Measurements from ENCODE around the gene ITGA8.

The ITGA8 gene

DNA sequence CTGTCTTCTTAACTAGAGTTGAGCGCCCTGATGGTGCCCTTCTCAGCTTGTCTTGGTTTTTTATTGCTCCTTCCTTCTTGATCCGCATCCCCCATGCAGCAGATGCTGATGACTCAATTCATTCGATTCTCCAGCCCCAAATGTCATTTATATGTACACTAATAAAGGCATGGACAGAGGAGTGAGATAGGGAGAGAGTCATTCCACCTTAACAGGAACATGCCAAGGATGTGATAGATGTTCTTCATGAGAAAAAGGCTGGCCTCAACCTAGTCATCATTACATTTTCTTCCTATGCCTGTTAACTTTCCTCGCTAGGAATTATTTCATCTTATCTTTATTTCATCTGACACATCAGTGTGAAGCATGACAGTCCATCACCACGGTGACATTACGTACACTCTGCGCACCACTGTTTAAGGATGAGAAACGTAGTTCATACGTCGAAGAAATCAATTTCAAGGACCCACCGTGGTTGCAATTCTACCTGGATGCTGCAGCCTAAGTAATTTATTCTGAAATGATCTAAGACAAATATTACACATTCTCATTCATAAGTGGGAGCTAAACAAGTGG is 198.3 kb downstream of the ITGA8 start:
- no peak for DNase-seq
- TF ChIP-seq GATA1 (IDR thresholded peaks at IDR 0.05; ENCODE audit: low read depth, low read length), result no peak
- TF ChIP-seq POLR2A (IDR thresholded peaks at IDR 0.05; ENCODE audit: low read length), result no peak

DNA sequence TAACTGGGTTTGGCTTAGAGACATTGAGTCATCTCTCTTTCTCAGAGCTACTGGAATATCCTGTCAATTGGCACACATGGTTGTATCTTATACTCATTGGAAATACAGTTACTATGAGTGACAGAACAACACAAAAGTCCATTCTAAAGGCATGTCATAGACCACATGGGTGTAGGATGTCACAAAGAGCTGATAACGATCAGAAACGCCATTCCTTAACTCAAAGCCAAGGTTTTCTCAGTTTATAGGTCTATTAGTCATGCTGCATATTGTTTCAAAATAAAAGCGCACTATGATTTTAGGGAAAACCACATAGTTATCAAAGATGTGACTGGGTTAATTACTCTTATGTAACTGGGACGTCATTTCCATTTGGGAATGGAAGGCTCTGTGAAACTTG is 201.5 kb downstream of the ITGA8 start:
- TF ChIP-seq GATA1 (IDR thresholded peaks at IDR 0.05; ENCODE audit: low read depth, low read length), result no peak
- no peak for TF ChIP-seq POLR2A (IDR thresholded peaks at IDR 0.05; ENCODE audit: low read length)
- DNase-seq, result no peak

DNA sequence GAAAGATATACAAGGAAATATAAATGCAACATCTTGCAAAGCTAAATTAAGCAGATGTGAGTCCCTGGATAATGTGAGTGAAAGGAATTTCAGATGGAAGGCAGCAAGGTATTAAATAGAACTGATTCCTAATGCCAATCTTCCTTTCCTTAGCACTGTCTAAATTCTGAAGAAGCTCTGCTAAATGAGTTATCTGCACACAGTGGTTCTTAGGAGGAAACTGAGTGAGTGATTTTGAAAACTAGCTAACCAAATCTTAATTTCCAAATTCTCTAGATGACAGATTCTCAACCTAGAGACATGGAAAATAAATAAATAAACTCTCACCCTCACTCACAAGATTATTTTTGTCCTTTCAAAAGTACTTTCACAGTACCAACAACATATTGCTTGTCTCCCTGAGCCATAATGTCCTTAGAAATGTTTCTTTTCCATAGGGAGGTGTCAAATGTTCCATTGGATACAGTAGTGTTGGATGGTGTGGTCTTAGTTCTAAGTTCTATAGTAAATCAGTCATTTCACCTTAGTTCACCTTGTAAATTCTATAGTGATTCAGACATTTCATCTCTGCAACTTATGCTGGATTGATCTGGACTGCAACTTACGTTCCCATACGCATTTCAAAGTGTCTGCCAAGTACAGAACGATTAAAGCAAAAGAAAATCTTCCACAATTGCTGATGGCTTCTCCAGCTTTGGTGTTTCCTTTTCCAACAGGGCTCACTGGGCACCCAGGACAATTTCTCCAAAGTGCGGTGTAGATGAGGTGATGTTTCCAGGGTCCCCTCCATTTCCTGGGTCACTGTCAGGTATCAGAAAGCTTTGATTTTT is 203.3 kb downstream of the ITGA8 start:
- DNase-seq, result no peak
- no peak for TF ChIP-seq GATA1 (IDR thresholded peaks at IDR 0.05; ENCODE audit: low read depth, low read length)
- TF ChIP-seq POLR2A (IDR thresholded peaks at IDR 0.05; ENCODE audit: low read length), result no peak

DNA sequence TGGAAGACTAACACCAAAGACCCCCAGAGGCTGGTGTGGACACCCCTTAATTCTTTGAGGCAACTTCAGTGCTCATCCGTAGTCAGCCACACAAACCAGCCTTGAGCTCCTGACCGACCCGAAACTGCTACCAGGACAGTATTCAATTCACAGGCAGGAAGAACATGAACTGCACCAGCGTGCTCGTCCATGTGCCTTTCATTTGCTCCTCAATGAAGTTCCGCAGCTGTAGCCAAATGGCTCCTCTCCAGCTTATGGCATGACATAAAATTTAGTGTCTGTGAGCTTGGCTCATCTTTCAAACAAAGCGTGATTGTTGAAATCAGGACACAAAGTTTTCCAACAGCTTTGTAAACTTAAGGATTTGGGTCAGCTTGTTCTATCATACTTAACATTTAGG is 204.5 kb downstream of the ITGA8 start:
- no peak for TF ChIP-seq POLR2A (IDR thresholded peaks at IDR 0.05; ENCODE audit: low read length)
- no peak for TF ChIP-seq GATA1 (IDR thresholded peaks at IDR 0.05; ENCODE audit: low read depth, low read length)
- no peak for DNase-seq

DNA sequence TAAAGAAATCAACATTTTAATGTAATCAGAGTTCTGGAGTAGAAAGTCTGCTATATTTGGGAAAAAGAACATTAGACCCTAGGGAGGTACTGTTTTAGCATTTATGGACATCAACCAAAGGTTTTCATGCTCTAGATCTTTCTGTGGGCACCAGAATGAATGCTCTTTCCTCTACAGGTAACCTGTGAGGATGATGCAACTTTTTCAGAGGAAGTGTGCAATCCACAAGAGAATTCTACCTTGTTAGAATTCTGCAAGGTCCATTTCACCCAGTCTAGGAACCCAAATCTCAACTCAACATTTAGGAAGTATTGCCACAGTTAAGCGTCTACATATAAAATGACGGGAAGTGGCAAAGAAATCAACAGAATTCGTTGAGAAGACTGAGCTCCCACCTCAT is 208.8 kb downstream of the ITGA8 start:
- DNase-seq, result no peak
- no peak for TF ChIP-seq POLR2A (IDR thresholded peaks at IDR 0.05; ENCODE audit: low read length)
- no peak for TF ChIP-seq GATA1 (IDR thresholded peaks at IDR 0.05; ENCODE audit: low read depth, low read length)

DNA sequence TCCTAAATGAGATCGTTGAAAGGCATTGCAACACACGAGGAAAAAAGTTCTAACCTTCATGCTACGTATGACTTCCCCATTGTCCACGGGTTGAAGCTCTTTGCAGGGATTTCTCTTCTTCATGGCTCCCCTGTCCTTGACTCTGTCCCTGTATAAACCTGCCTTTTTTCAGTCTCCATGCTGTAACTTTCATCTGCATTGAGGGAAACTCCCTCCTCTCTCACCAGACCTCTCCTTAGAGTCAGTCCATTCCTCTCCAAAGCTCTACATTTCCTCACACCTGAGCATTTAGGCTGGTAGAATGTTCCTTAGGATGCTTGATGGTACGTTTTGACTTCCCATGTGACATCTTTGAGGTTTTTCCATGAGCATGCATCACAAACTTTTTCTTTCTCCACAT is 214.4 kb downstream of the ITGA8 start:
- no peak for DNase-seq

DNA sequence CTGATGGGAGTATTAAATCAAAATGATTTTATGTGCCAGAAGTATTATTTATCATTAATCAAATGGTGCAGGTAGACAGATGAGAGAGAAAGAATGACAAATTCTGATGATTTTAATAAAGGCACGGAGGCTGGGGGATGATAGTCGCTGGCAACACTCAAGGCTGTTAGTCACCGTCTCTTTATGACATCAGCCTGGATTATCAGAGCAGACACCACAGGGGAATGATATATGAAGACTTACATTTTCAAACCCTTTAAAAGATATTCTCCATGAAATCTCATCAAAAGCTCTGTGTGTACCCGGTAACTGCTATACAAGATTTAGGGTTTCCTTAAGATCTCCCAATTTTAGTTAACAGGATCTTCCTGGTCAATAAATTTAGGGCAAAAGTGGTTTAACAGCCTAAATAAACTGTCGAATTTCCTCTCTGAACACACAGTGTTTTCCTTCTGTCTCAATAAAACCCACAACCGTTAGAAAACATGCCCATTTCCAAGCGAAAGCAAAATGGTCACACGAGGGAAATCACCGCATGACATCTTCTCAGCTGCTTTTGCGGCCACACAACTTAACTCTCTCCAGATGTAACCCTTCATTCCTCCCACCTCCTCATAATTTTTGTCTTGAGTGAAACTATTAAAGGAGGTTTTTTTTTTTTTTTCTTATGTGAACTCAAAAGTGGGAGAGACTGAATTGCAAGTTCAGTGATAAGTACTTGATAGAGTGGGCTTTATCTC is 215.5 kb downstream of the ITGA8 start:
- DNase-seq, result no peak
- no peak for TF ChIP-seq POLR2A (IDR thresholded peaks at IDR 0.05; ENCODE audit: low read length)
- TF ChIP-seq GATA1 (IDR thresholded peaks at IDR 0.05; ENCODE audit: low read depth, low read length), result no peak

More for the DNA sequence above, 214.4 kb downstream of the ITGA8 start:
- TF ChIP-seq POLR2A (IDR thresholded peaks at IDR 0.05; ENCODE audit: low read length) (no peak), GATA1 (IDR thresholded peaks at IDR 0.05; ENCODE audit: low read depth, low read length) (no peak)

DNA sequence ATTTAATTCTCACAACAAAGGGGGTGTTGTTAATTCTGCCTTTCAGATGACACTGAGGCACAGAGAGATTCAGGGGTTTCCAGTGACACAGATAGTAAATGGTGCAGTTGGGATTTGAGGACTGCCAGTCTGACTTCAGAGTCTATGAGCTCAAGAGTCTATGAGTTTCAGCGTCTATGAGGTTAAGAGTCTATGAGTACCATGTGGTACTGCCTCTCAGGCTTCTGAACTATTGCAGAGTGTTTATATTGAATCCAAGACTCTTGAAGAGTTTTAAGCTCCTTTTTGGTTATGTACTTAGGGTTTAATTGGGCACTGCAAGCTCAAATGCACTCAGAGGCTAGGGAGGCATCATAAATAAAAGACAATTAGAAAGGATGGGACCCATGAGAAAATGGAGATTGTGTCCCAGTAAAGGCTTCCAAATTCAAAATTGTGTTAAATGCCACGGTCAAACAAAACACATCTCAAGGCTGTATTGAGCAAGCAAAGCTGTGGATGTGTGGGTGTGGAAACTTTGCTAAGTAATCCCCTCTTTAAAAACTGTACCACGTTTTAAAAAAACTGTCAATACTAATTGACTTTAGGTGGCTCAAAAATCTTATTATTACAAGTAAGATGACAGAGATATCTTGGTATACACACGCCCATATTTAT is 224.7 kb downstream of the ITGA8 start:
- DNase-seq, result no peak
- TF ChIP-seq GATA1 (IDR thresholded peaks at IDR 0.05; ENCODE audit: low read depth, low read length) (no peak), POLR2A (IDR thresholded peaks at IDR 0.05; ENCODE audit: low read length) (no peak)

DNA sequence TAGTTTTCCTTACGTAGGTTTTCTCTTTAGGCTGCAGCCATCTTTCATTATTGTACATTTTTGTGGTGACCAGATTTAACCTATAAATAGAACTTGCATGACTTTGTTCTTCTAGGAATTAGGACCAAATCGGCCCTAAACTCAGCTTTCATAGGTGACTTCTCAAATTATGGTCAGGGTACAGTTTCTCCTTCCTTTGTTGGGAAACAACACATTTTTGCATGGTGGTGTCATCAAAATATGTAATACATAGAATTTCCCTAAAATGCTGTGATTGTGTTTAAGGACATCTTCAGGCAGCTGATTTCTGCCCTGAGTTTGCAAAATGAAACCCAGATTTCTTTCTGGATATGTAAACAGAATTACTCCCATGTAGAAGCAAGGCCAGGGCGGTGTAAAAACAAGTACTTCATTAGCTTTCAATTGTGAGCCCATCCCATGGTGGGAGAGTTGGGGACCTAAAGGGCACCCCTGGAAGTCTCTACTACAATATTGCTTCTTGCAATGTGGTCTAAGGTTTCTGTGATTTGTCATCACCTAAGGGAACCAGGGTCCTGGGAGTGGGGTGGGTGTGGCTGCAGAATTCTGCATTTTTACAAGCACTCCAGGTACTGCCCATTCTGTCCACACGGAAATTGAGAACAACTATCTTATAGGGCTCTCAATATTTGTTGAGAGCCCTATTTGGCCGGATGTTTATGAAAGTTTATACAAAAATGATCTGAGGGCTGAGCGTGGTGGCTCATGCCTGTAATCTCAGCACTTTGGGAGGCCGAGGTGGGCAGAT is 227.7 kb downstream of the ITGA8 start:
- DNase-seq, result no peak

DNA sequence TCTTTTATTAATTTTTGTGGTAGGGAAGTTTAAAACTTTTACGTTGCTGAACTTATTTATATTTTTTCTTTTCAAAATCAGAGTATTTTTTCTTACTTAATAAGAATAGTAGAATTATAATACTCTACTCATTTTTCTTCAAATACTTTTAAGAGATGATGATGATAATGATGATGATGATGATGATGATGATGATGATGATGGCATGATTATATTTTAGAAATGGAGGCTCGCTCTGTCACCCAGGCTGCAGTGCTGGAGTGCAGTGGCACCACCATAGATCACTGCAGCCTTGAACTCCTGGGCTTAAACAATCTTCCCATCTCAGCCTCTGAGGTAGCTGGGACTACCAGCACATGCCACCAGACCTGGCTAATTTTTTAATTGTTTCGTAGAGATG is 230.3 kb downstream of the ITGA8 start:
- TF ChIP-seq POLR2A (IDR thresholded peaks at IDR 0.05; ENCODE audit: low read length) (no peak), GATA1 (IDR thresholded peaks at IDR 0.05; ENCODE audit: low read depth, low read length) (no peak)
- no peak for DNase-seq

More for the DNA sequence above, 227.7 kb downstream of the ITGA8 start:
- no peak for TF ChIP-seq POLR2A (IDR thresholded peaks at IDR 0.05; ENCODE audit: low read length)
- no peak for TF ChIP-seq GATA1 (IDR thresholded peaks at IDR 0.05; ENCODE audit: low read depth, low read length)

DNA sequence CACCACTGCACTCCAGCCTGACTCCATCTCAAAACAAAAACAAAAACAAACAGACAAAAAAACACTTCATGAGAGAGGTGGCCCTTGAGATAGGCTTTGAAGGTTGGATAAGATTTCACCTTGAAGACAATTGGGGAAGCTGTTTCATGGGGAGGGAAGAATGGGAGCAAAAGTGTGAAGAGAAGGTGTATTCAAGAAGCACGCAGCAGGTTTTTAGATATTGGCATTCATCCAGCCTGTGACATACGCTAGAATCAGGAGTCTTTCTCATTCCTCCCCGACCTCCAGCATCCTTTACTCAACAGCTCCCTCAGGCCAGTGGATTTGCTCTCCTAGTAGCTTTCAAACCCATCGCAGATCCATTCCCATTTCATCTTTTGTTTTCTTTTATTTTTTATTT is 232.3 kb downstream of the ITGA8 start:
- TF ChIP-seq POLR2A (IDR thresholded peaks at IDR 0.05; ENCODE audit: low read length) (no peak), GATA1 (IDR thresholded peaks at IDR 0.05; ENCODE audit: low read depth, low read length) (no peak)

DNA sequence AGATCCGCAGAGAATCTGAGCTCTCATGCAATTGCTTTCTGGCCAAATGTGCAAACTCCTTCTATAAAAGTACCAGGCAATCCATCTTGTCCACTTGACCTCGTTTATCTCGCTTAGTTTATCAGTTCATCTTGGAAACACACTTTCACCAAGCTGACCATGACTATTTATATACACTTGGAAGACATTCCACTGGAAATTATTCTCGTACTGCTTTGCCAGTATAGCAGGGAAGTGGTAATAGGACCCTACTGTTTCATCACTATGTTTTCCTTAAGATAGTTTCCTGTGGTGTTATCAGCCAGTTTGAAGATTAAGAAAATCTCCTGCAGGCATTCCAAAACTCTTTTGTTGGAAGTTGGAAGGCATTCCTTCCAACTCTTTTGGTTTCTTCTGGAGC is 233.3 kb downstream of the ITGA8 start:
- TF ChIP-seq POLR2A (IDR thresholded peaks at IDR 0.05; ENCODE audit: low read length) (no peak), GATA1 (IDR thresholded peaks at IDR 0.05; ENCODE audit: low read depth, low read length) (no peak)

More for the DNA sequence above, 232.3 kb downstream of the ITGA8 start:
- DNase-seq, result no peak

DNA sequence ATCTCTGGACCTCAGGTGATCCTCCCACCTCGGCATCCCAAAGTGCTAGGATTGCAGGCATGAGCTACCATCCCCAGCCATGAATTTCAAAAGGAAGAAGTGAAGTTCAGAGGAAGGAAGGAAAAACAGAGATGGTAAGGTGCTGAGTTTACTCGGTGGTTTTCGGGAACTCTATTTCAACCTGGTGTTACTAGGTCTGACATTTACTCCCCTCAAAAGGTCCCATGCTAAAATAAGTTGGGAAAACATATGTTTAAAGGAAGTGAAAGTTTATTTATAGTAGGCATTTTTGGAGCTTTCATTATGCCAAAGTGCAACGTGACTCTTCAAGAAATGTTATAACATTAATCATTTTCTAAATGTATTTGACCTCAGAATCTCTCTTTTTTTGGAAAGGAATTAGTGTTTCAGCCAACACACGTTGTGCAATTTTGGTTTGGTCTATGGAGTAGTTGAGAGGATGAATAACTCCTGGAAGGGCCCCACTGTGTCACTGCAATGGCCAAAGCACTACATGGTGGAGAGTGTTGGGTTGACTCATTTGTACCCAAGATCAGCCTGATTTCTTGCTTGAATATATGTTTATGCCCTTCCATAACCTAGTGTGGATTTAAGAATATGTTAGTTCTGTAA is 233.9 kb downstream of the ITGA8 start:
- TF ChIP-seq POLR2A (IDR thresholded peaks at IDR 0.05; ENCODE audit: low read length) (no peak), GATA1 (IDR thresholded peaks at IDR 0.05; ENCODE audit: low read depth, low read length) (no peak)
- DNase-seq, result no peak

More for the DNA sequence above, 233.3 kb downstream of the ITGA8 start:
- no peak for DNase-seq

All from erythroblast (primary cell).